ENCODE data around the gene TRAPPC3L.

DNA sequence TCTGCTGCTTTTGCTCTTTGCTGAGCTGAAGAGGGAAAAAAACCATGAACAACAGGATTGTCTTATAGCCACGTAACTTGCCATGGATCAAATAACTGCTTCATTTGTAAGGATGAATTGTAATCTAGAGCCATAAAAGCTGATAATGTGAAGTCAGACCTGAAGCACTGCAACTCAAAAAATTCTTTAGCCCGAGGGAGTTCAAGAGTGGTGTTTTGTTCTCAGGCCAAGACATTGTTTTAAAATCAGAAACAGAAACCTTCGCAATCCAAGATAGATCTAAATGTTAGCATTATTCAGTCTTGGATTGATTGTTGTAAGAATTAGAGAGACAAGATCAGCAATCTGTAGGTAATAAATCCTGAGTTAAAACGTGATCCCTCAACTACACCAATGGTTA is at the start of gene TRAPPC3L:
- no peak for TF ChIP-seq ESRRG (CRISPR knock-in tag; IDR thresholded peaks at IDR 0.05)
- TF ChIP-seq ZFP3 (CRISPR knock-in tag; IDR thresholded peaks at IDR 0.05): no peak
